Neural progenitor cell (in vitro differentiated cells): Measurements from ENCODE around the gene ING2. TPM values are rescaled to one million over a fixed set of nuclear protein-coding genes. Genes with fewer than 3 reads are reported as not detected.

Source experiments
- DNase-seq: peaks from one replicate; pipeline ENCODE4 v3.0.0-alpha.2; 2016; ENCODE audit warnings: low spot score
- H2AFZ ChIP-seq: fragments of 200-600 bp; sonication (generic); replicated peaks from 2 replicates; pipeline ENCODE4 v1.6.1; 2016; ENCODE audit warnings: antibody characterized with exemption
- H3F3A ChIP-seq: fragments of 200-600 bp; sonication (generic); 2 replicates; pipeline ENCODE4 v1.6.1; 2016; ENCODE audit warnings: antibody characterized with exemption, low read depth
- H3K27ac ChIP-seq: fragments of 200-600 bp; sonication (generic); 2 replicates; pipeline ENCODE4 v1.5.1; 2016; ENCODE audit warnings: mild to moderate bottlenecking
- H3K27me3 ChIP-seq: fragments of 200-600 bp; sonication (generic); 2 replicates; pipeline ENCODE4 v1.6.1; 2016; ENCODE audit warnings: mild to moderate bottlenecking, moderate library complexity
- H3K36me3 ChIP-seq: fragments of 200-600 bp; sonication (generic); 2 replicates; pipeline ENCODE4 v1.5.1; 2016
- H3K4me1 ChIP-seq: fragments of 200-600 bp; sonication (generic); 2 replicates; pipeline ENCODE4 v1.6.1; 2016; ENCODE audit warnings: mixed run types
- H3K4me2 ChIP-seq: fragments of 200-600 bp; sonication (generic); 2 replicates; pipeline ENCODE4 v1.6.1; 2016
- H3K4me3 ChIP-seq: fragments of 200-600 bp; sonication (generic); 2 replicates; pipeline ENCODE4 v1.5.1; 2016
- H3K79me2 ChIP-seq: fragments of 200-600 bp; sonication (generic); 2 replicates; pipeline ENCODE4 v1.6.1; 2016; ENCODE audit warnings: low read depth
- H3K9ac ChIP-seq: fragments of 200-600 bp; sonication (generic); 2 replicates; pipeline ENCODE4 v1.6.1; 2016
- H3K9me3 ChIP-seq: fragments of 200-600 bp; sonication (generic); 2 replicates; pipeline ENCODE4 v1.5.1; 2016; ENCODE audit warnings: low read depth
- H4K20me1 ChIP-seq: fragments of 200-600 bp; sonication (generic); 2 replicates; pipeline ENCODE4 v1.6.1; 2016; ENCODE audit warnings: low read depth
- H3K27ac Mint-ChIP-seq: 3 replicates; pipeline ENCODE4 v1.8.0; 2021; ENCODE audit warnings: mixed read lengths
- H3K27me3 Mint-ChIP-seq: 2 replicates; pipeline ENCODE4 v1.8.0; 2022; ENCODE audit warnings: low read depth, mild to moderate bottlenecking, inconsistent platforms, moderate library complexity, mixed read lengths; ENCODE audit not compliant: insufficient read depth
- H3K36me3 Mint-ChIP-seq: 3 replicates; pipeline ENCODE4 v1.8.0; 2021; ENCODE audit warnings: mixed read lengths
- H3K4me1 Mint-ChIP-seq: 3 replicates; pipeline ENCODE4 v1.8.0; 2021; ENCODE audit warnings: mixed read lengths
- H3K4me3 Mint-ChIP-seq: 3 replicates; pipeline ENCODE4 v1.8.0; 2021; ENCODE audit warnings: mild to moderate bottlenecking, moderate library complexity, mixed read lengths
- H3K9me3 Mint-ChIP-seq: 3 replicates; pipeline ENCODE4 v1.8.0; 2020; ENCODE audit warnings: mixed read lengths
- CTCF ChIP-seq: fragments of 200-600 bp; sonication (generic); IDR thresholded peaks from 2 replicates; pipeline ENCODE4 v1.5.1; 2017; ENCODE audit warnings: antibody characterized with exemption, mild to moderate bottlenecking
- EZH2 ChIP-seq: fragments of 200-600 bp; sonication (generic); IDR thresholded peaks from 2 replicates; pipeline ENCODE4 v1.6.1; 2017; ENCODE audit warnings: antibody characterized with exemption, mild to moderate bottlenecking, moderate library complexity
- EZH2phosphoT487 ChIP-seq: fragments of 200-600 bp; sonication (generic); IDR thresholded peaks from 2 replicates; pipeline ENCODE4 v1.6.1; 2017; ENCODE audit warnings: antibody characterized with exemption
- total RNA-seq: library from RNA; depleted of rRNA; stranded (reverse); fragments of >200 nt; gene quantifications from 2 replicates; pipeline ENCODE4 v1.2.3, GENCODE V29; 2015; ENCODE audit warnings: low replicate concordance

ING2 gene
- total RNA-seq, 1 donor from 2014 or later = 38.0 TPM

- H3K4me1 ChIP-seq = peaks cover 22% of the 10 kb centered on the region
- H3F3A ChIP-seq = peaks cover 16% of the 10 kb centered on the region
- no peaks in the 10 kb centered on the region for H3K27me3 ChIP-seq
- no peak overlapping the region for H2AFZ ChIP-seq
- Mint-ChIP-seq H3K9me3 (peaks cover 6% of the 10 kb centered on the region), H3K27ac (no peak overlapping the region), H3K36me3 (no peaks in the 10 kb centered on the region), H3K4me3 (no peak overlapping the region), H3K27me3 (peaks cover 8% of the 10 kb centered on the region), H3K4me1 (peaks cover 25% of the 10 kb centered on the region)
- TF ChIP-seq CTCF = no peak
- H3K36me3 ChIP-seq = no peaks in the 10 kb centered on the region
- no peak for DNase-seq
- no peaks in the 10 kb centered on the region for H4K20me1 ChIP-seq
- H3K79me2 ChIP-seq = no peaks in the 10 kb centered on the region
- no peak overlapping the region for H3K4me3 ChIP-seq
- H3K4me2 ChIP-seq = no peak overlapping the region
- H3K9ac ChIP-seq = no peak overlapping the region
- no peaks in the 10 kb centered on the region for H3K9me3 ChIP-seq
- H3K27ac ChIP-seq = no peak overlapping the region
These were observed 39.3 kb downstream of the ING2 start for GRCh38 chr4:183544109-183544508.

GRCh38 chr4:183546376-183546775 lies 41.5 kb downstream of the ING2 start:
- TF ChIP-seq EZH2phosphoT487 = no peak
- no peak for TF ChIP-seq CTCF
- TF ChIP-seq EZH2 = no peak
- no peaks in the 10 kb centered on the region for H3K36me3 ChIP-seq
- H3K4me3 ChIP-seq = no peak overlapping the region
- no peaks in the 10 kb centered on the region for H3K27me3 ChIP-seq
- peaks cover 13% of the 10 kb centered on the region for H3K4me1 ChIP-seq
- no peak for DNase-seq
- no peaks in the 10 kb centered on the region for H3K36me3 Mint-ChIP-seq
- no peak overlapping the region for H3K27ac Mint-ChIP-seq
- H3K27ac ChIP-seq = no peak overlapping the region
- no peak overlapping the region for H2AFZ ChIP-seq
- H3K27me3 Mint-ChIP-seq = peaks cover 6% of the 10 kb centered on the region
- H3K4me1 Mint-ChIP-seq = peaks cover 17% of the 10 kb centered on the region
- no peaks in the 10 kb centered on the region for H3K79me2 ChIP-seq
- no peak overlapping the region for H3K9ac ChIP-seq
- peaks cover 6% of the 10 kb centered on the region for H3K9me3 Mint-ChIP-seq
- H4K20me1 ChIP-seq = no peaks in the 10 kb centered on the region
- no peak overlapping the region for H3K4me3 Mint-ChIP-seq
- peaks cover 10% of the 10 kb centered on the region for H3F3A ChIP-seq
- no peaks in the 10 kb centered on the region for H3K9me3 ChIP-seq
- H3K4me2 ChIP-seq = no peak overlapping the region

DNA sequence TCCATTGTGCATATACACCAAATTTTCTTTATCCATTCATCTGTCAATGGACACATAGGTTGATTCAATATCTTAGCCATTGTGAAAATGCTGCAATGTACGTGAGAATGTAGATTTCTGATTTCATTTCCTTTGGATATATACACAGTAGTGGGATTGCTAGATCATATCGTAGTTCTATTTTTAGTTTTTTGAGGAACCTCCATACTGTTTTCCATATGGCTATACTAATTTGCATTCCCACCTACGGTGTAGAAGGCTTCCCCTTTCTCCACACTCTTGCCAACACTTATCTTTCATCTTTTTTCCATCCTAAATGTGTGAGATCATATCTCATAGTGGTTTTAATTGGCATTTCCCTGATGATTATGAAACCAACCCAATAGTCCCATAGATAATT lies 43.4 kb downstream of the ING2 start:
- Mint-ChIP-seq H3K4me3 (no peak overlapping the region), H3K27me3 (peaks cover 10% of the 10 kb centered on the region), H3K36me3 (no peaks in the 10 kb centered on the region), H3K4me1 (peaks cover 11% of the 10 kb centered on the region), H3K9me3 (peaks cover 6% of the 10 kb centered on the region), H3K27ac (no peak overlapping the region)
- no peak for DNase-seq
- Histone ChIP-seq H3K27ac (no peak overlapping the region), H3K4me2 (no peak overlapping the region), H3K9ac (no peak overlapping the region), H3K9me3 (no peaks in the 10 kb centered on the region), H2AFZ (no peak overlapping the region), H3K4me3 (no peak overlapping the region), H3K79me2 (no peaks in the 10 kb centered on the region), H3K4me1 (no peaks in the 10 kb centered on the region), H4K20me1 (no peaks in the 10 kb centered on the region), H3K36me3 (no peaks in the 10 kb centered on the region), H3K27me3 (no peaks in the 10 kb centered on the region), H3F3A (no peaks in the 10 kb centered on the region)
- no peak for TF ChIP-seq EZH2phosphoT487
- no peak for TF ChIP-seq CTCF
- TF ChIP-seq EZH2 = no peak
